IPS-NIHi7 (cell line): ENCODE results near the gene COX7A2L.
"Not testable (repeated sequence)": the region's sequence is repeated elsewhere in the genome, so short reads cannot be mapped to it uniquely, and the experiment has no call there.

Experiments
- DNase-seq: peaks from one replicate; pipeline ENCODE4 v3.0.0; 2012; ENCODE audit warnings: mixed read lengths; ENCODE audit errors: extremely low spot score

COX7A2L gene

GRCh38 chr2:42360890-42361727 is at the start of gene COX7A2L:
Gene COX7A2L (minus strand): TSS chr2:42361217. CDS start chr2:42361161, 56 bp downstream.
- peak; percentile 99 for DNase-seq

GRCh38 chr2:42408009-42408408 is 47.0 kb upstream of the COX7A2L start:
- no peak for DNase-seq

GRCh38 chr2:42407476-42407875 is 46.5 kb upstream of the COX7A2L start:
- DNase-seq = no peak

GRCh38 chr2:42404676-42405075 is 43.7 kb upstream of the COX7A2L start:
- no peak for DNase-seq

- no peak for DNase-seq
Observed at GRCh38 chr2:42401773-42402172, 40.8 kb upstream of the COX7A2L start.

- not testable (repeated sequence) for DNase-seq
Observed at GRCh38 chr2:42398052-42398451, 37.0 kb upstream of the COX7A2L start.

GRCh38 chr2:42393320-42393719 is 32.3 kb upstream of the COX7A2L start:
- DNase-seq = not testable (repeated sequence)

GRCh38 chr2:42392191-42392590 is 31.2 kb upstream of the COX7A2L start:
- no peak for DNase-seq

- no peak for DNase-seq
Observed at GRCh38 chr2:42390401-42390969, 29.5 kb upstream of the COX7A2L start.

GRCh38 chr2:42386682-42387081 is 25.7 kb upstream of the COX7A2L start:
- no peak for DNase-seq

GRCh38 chr2:42385225-42385624 is 24.2 kb upstream of the COX7A2L start:
- DNase-seq = peak; percentile 71

- DNase-seq = no peak
Observed at GRCh38 chr2:42383855-42384530, 23.0 kb upstream of the COX7A2L start.

- DNase-seq = no peak
Observed at GRCh38 chr2:42382144-42382543, 21.1 kb upstream of the COX7A2L start.

GRCh38 chr2:42380026-42380425 is 19.0 kb upstream of the COX7A2L start:
- DNase-seq = not testable (repeated sequence)

- DNase-seq = no peak
Observed at GRCh38 chr2:42378415-42378814, 17.4 kb upstream of the COX7A2L start.

GRCh38 chr2:42376758-42377157 is 15.7 kb upstream of the COX7A2L start:
- DNase-seq = no peak

GRCh38 chr2:42372474-42373200 is 11.6 kb upstream of the COX7A2L start:
- DNase-seq = no peak

GRCh38 chr2:42371611-42372473 is 10.8 kb upstream of the COX7A2L start:
- DNase-seq = no peak

GRCh38 chr2:42369532-42370229 is 8.7 kb upstream of the COX7A2L start:
- DNase-seq = no peak

GRCh38 chr2:42368817-42369531 is 8.0 kb upstream of the COX7A2L start:
- no peak for DNase-seq
